HG03354 (cell line): ENCODE data around the gene LAGE3.
A peak's percentile ranks its signal among the peaks of the same experiment; 100 is the strongest.

Experiments used
- ATAC-seq: cut with Tn5 transposase; IDR thresholded peaks from one replicate; pipeline ENCODE4 v1.9.1; 2021; ENCODE audit warnings: mild to moderate bottlenecking; ENCODE audit not compliant: unreplicated experiment, poor library complexity, severe bottlenecking

Gene LAGE3

DNA sequence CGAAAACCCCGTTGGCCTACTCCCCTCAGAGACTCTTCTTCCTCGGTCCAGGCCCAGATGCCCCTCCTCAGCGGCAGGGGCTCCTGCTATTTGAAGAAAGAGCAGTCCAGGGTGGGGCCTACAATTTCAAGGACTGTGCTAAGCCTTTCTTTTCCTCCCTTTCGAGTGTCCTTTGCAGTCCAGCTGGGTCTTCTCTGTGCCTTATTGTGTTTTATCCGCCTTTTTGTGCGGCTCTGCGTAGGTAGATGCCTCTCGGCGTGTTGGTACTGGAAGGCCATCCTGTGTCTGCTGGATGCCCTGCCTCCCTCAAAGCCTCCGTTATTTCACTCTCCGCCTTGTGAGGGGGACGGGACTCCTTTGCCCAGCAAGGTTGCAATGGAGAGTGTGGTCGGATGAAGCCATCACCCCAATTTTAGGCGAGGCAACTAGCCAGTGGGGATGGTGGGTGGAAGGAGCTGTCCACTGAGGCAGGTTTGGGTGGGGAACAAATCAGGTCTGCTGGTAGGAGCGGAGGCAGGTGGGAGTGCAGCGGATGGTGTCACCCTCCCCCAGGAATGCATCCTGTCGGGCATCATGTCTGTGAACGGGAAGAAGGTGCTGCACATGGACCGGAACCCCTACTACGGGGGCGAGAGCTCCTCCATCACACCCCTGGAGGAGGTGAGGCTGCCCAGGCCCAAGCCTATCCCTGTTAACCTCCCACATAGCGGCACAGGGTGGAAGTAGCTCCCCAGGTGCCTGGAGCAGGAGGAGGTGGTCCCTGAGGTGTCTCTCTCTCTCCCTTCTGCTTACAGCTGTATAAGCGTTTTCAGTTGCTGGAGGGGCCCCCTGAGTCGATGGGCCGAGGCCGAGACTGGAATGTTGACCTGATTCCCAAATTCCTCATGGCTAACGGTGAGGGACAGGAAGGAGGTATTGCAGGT lies 40.8 kb downstream of the LAGE3 start:
- ATAC-seq: no peak

DNA sequence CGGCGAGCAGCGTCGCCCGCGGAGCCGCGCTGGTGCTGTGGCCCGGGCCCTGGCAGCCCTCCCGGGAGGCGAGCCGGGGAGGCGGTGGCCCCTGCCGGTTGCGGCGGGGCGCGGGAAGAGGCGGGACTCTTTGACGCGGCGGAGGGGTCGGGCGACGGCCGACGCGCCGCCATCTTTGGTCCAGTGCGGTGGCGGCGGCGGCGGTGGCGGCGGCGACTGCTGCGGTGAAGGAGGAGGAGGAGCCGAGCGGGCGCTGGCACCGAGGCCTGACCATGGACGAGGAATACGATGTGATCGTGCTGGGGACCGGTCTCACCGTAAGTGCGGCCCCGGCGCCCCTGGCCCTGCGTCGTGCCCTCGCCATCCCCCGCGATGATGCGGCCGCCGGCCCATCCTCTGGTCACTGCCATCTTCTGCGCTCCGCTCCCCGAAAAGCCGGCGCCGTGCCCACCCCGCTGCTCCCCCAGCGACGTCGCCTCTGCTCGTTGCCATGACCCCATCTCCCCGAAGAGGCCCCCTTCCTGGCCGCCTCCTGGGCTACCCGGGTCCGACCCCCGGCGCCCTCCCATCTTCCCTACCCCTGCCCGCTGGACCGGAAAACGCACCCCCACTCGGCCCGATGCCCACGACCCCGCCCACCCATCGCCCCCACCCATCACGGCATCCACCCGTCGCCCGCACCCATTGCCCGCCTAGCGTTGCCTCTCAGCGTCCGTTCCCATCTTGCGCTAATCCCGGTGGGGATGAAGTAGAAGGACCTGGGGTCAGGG lies 41.9 kb downstream of the LAGE3 start, which contains the start of gene GDI1:
TSS of gene GDI1 (plus strand) at position 172 of the 770 bp plus-strand sequence. CDS start at position 273, 101 bp downstream.
- ATAC-seq: peak; percentile 47

DNA sequence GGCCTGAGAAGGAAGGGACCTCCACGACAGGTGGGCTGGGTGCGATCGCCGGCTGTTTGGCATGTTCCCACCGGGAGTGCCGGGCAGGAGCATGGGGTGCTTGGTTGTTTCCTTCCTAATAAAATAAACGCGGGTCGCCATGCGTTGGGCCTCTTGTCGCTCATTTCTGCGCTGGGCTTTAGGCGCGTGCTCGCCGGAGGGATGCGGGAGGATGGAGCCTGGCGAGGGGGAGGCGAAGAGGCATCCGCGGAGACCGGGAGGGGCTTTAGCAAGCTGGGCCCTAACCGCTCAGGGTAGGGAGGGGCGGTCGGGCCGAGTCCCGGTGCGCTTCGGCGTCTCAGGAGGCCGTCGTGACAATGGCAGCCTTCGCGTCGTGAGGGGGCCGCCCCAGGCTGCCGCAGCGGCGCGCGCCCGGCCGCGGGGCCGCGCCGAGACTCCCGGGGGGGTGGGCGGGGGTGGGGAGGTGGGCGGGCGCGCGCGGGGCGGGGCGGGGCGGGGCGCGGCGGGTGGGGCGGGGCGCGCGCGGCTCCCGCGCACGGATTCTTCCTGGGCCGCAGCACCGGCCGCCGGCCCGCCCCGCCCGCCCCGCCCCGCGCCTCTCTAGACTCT lies 42.6 kb downstream of the LAGE3 start:
- peak; percentile 46 for ATAC-seq

- ATAC-seq: no peak
Measured at GRCh38 chrX:154435171-154435733, 43.8 kb downstream of the LAGE3 start.

- ATAC-seq: no peak
Measured at GRCh38 chrX:154434394-154435168, 44.5 kb downstream of the LAGE3 start.

GRCh38 chrX:154433605-154434004 lies 45.5 kb downstream of the LAGE3 start:
- ATAC-seq: no peak

DNA sequence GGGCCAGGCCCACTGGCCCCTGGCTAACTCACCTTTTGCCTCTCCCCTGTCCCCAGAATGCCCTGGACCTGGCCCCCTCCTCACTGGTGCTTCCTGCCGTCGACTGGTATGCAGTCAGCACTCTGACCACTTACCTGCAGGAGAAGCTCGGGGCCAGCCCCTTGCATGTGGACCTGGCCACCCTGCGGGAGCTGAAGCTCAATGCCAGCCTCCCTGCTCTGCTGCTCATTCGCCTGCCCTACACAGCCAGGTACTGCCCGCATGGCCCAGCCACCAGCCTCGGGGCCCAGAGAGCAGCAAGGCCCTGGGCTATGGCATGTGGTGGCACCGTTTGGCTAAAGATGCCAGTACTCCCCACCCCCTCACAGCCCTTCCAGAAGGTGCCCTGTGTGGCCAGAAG lies 46.9 kb downstream of the LAGE3 start:
- ATAC-seq: no peak

GRCh38 chrX:154431341-154431740 lies 47.7 kb downstream of the LAGE3 start:
- ATAC-seq: no peak

- ATAC-seq: no peak
Measured at GRCh38 chrX:154430916-154431315, 48.2 kb downstream of the LAGE3 start.

- no peak for ATAC-seq
Measured at GRCh38 chrX:154430479-154430878, 48.6 kb downstream of the LAGE3 start.

DNA sequence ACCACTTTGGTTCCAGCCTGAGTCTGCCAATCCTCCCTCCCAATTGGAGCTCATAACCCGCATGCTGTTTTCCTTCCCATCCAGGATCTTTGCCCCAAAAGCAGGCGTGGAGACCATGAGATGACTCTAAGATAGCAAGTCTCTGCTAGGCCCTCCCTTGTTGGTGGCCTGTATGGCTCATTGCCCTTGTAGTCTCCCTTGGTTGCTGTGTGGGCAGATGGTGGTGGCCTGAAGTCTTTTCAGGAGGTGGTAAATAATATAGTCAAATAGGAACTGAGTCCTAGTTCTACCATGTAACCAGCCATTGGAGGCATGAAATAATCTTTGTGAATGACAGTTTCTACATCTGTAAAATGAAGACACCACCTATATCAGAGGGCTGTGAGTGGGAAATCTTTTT lies 49.4 kb downstream of the LAGE3 start:
- ATAC-seq: no peak

DNA sequence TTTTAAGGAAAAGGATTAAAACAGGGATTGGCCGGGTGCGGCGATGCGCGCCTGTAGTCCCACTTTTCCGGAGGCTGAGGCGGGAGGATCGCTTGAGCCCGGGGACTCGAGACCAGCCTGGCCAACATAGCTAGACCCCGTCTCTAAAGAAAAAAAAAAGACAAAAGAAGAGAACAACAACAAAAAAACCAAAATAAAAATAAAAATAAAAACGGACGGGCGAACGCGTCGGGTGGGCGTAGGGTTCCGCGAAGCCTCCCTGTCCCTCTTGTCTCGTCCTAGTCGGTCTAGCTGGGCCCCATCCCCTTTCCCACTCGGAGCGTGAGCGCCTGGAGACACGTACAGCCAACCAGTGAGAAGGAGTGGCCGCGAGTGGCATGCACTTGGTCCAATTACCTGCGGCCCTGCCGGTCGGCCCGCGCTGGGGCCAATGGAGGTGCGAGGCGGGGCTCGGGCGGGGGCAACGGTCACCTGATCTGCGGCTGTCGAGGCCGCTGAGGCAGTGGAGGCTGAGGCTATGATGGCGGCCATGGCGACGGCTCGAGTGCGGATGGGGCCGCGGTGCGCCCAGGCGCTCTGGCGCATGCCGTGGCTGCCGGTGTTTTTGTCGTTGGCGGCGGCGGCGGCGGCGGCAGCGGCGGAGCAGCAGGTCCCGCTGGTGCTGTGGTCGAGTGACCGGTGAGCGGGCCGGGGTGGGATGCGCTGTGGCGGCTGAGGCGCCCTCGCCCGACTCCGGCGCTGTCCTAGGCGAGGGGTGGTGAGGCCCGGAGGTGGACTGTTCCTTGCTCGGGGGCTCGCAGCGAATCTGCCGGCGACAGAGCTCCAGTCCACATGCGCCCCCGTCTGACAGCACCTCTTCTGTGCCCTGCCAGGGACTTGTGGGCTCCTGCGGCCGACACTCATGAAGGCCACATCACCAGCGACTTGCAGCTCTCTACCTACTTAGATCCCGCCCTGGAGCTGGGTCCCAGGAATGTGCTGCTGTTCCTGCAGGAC lies 50.6 kb downstream of the LAGE3 start, which contains the start of gene ATP6AP1:
TSS of gene ATP6AP1 (plus strand) at position 502 of the 996 bp plus-strand sequence. CDS start at position 518, 16 bp downstream.
- ATAC-seq: peak; percentile 97
